HG03571 (cell line): Measurements from ENCODE around the gene BRI3.

Source experiments
- ATAC-seq: cut with Tn5 transposase; IDR thresholded peaks from one replicate; pipeline ENCODE4 v1.9.1; 2021; ENCODE audit not compliant: unreplicated experiment

BRI3 gene

GRCh38 chr7:98280791-98281756 lies at the start of gene BRI3:
Gene BRI3 (plus strand): TSS chr7:98281686. CDS start chr7:98281796, 110 bp downstream.
- ATAC-seq = peak; percentile 74

GRCh38 chr7:98232263-98232585 lies 49.3 kb upstream of the BRI3 start:
- no peak for ATAC-seq

- ATAC-seq = no peak
These were observed 48.7 kb upstream of the BRI3 start for GRCh38 chr7:98232799-98233198.

- ATAC-seq = no peak
These were observed 48.0 kb upstream of the BRI3 start for GRCh38 chr7:98233219-98234070.

GRCh38 chr7:98234429-98235147 lies 46.9 kb upstream of the BRI3 start:
- ATAC-seq = no peak

- ATAC-seq = no peak
These were observed 45.6 kb upstream of the BRI3 start for GRCh38 chr7:98235901-98236300.

- ATAC-seq = no peak
These were observed 44.9 kb upstream of the BRI3 start for GRCh38 chr7:98236355-98237185.

- no peak for ATAC-seq
These were observed 43.4 kb upstream of the BRI3 start for GRCh38 chr7:98238076-98238475.

- no peak for ATAC-seq
These were observed 42.5 kb upstream of the BRI3 start for GRCh38 chr7:98238976-98239375.

- no peak for ATAC-seq
These were observed 40.4 kb upstream of the BRI3 start for GRCh38 chr7:98240961-98241673.

- ATAC-seq = no peak
These were observed 39.7 kb upstream of the BRI3 start for GRCh38 chr7:98241674-98242241.

- ATAC-seq = no peak
These were observed 39.1 kb upstream of the BRI3 start for GRCh38 chr7:98242342-98242741.

- ATAC-seq = no peak
These were observed 38.6 kb upstream of the BRI3 start for GRCh38 chr7:98242934-98243333.

- no peak for ATAC-seq
These were observed 36.6 kb upstream of the BRI3 start for GRCh38 chr7:98244871-98245270.

GRCh38 chr7:98248156-98248555 lies 33.3 kb upstream of the BRI3 start:
- ATAC-seq = no peak

- ATAC-seq = no peak
These were observed 32.4 kb upstream of the BRI3 start for GRCh38 chr7:98249106-98249505.

GRCh38 chr7:98250789-98251188 lies 30.7 kb upstream of the BRI3 start:
- ATAC-seq = no peak

- ATAC-seq = peak; percentile 11
These were observed 30.3 kb upstream of the BRI3 start for GRCh38 chr7:98251231-98251600.

GRCh38 chr7:98251601-98252424 lies 29.7 kb upstream of the BRI3 start, which contains the start of gene TECPR1:
Gene TECPR1 (minus strand): TSS chr7:98252232. CDS start chr7:98246146, 6,086 bp downstream.
- peak; percentile 98 for ATAC-seq
